ENCODE data around the gene TEX26. TPM values are rescaled to one million over a fixed set of nuclear protein-coding genes. Genes with fewer than 3 reads are reported as not detected.

Gene TEX26
- total and polyA plus RNA-seq, 7 donors: not detected

- Histone ChIP-seq H3K27me3 (no peaks in the 10 kb centered on the region), H3K4me3 (no peak overlapping the region), H3K27ac (no peak overlapping the region), H3K4me1 (peaks cover 0 to 6% (median 2%) of the 10 kb centered on the region in 4 donors), H3K9me3 (no peaks in the 10 kb centered on the region), H3K36me3 (no peaks in the 10 kb centered on the region)
- no peak for DNase-seq
- 58 to 63% methylated on average over 15 of the region's 15 CpGs for WGBS, 2 donors
- TF ChIP-seq POLR2A (IDR thresholded peaks at IDR 0.05) (no peak), EP300 (IDR thresholded peaks at IDR 0.05) (no peak), CTCF (IDR thresholded peaks at IDR 0.05) (no peak), POLR2AphosphoS5 (IDR thresholded peaks at IDR 0.05) (no peak)
- intact Hi-C loops (cut with DNase I): no loop called here
Observed at GRCh38 chr13:30978981-30979956, 46.8 kb downstream of the TEX26 start.

GRCh38 chr13:30982506-30982905, 50.0 kb downstream of the TEX26 start:
- DNase-seq: no peak
- Histone ChIP-seq H3K27me3 (no peaks in the 10 kb centered on the region), H3K4me3 (no peak overlapping the region), H3K27ac (no peak overlapping the region), H3K4me1 (peaks cover 0 to 5% (median 2%) of the 10 kb centered on the region in 4 donors), H3K9me3 (no peaks in the 10 kb centered on the region), H3K36me3 (no peaks in the 10 kb centered on the region)
- TF ChIP-seq POLR2A (IDR thresholded peaks at IDR 0.05) (no peak), POLR2AphosphoS5 (IDR thresholded peaks at IDR 0.05) (no peak), CTCF (IDR thresholded peaks at IDR 0.05) (no peak), EP300 (IDR thresholded peaks at IDR 0.05) (no peak)
- WGBS, 2 donors: 79% methylated on average over 3 of the region's 3 CpGs
- intact Hi-C loops (cut with DNase I): no loop called here

- intact Hi-C loops (cut with DNase I): no loop called here
- no peak for DNase-seq
- 94 to 96% methylated on average over 3 of the region's 3 CpGs for WGBS, 2 donors
- no peaks in the 10 kb centered on the region for H3K27me3 ChIP-seq
- H3K4me1 ChIP-seq: peaks cover 0 to 4% (median under 1%) of the 10 kb centered on the region in 4 donors
- TF ChIP-seq POLR2A (IDR thresholded peaks at IDR 0.05) (no peak), POLR2AphosphoS5 (IDR thresholded peaks at IDR 0.05) (no peak), CTCF (IDR thresholded peaks at IDR 0.05) (no peak), EP300 (IDR thresholded peaks at IDR 0.05) (no peak)
- H3K4me3 ChIP-seq: no peak overlapping the region
- H3K9me3 ChIP-seq: no peaks in the 10 kb centered on the region
- no peak overlapping the region for H3K27ac ChIP-seq
- H3K36me3 ChIP-seq: no peaks in the 10 kb centered on the region
Observed at GRCh38 chr13:30982906-30983305, 50.5 kb downstream of the TEX26 start.

- Histone ChIP-seq H3K9me3 (no peaks in the 10 kb centered on the region), H3K27ac (no peak overlapping the region), H3K36me3 (no peaks in the 10 kb centered on the region), H3K4me3 (no peak overlapping the region), H3K27me3 (no peaks in the 10 kb centered on the region), H3K4me1 (no peaks in the 10 kb centered on the region)
- no peak for DNase-seq
- 78 to 85% methylated on average over 4 of the region's 4 CpGs for WGBS, 2 donors
- intact Hi-C loops (cut with DNase I): no loop called here
- no peak for TF ChIP-seq POLR2A (IDR thresholded peaks at IDR 0.05)
- no peak for TF ChIP-seq CTCF (IDR thresholded peaks at IDR 0.05)
- no peak for TF ChIP-seq EP300 (IDR thresholded peaks at IDR 0.05)
- no peak for TF ChIP-seq POLR2AphosphoS5 (IDR thresholded peaks at IDR 0.05)
Observed at GRCh38 chr13:30983431-30983830, 51.0 kb downstream of the TEX26 start.

Measured in sigmoid colon (tissue), 7 donors.